Anterior cingulate cortex (tissue), 58 donors: ENCODE measurements around the gene TEKT1.
A peak's percentile ranks its signal among the peaks of the same experiment; 100 is the strongest.
"Not testable (repeated sequence)": the region's sequence is repeated elsewhere in the genome, so short reads cannot be mapped to it uniquely, and the experiment has no call there.

ENCODE experiments used
- DNase-seq, 58 donors: peaks; one replicate each; lab custom pipeline; 2025; lab: John Stamatoyannopoulos, UW

TEKT1 gene

GRCh38 chr17:6818938-6819337 is 12.6 kb downstream of the TEKT1 start:
- DNase-seq: no peak

GRCh38 chr17:6816368-6816767 is 15.2 kb downstream of the TEKT1 start:
- not testable (repeated sequence) for DNase-seq

- no peak for DNase-seq
Measured at GRCh38 chr17:6815775-6816174, 15.8 kb downstream of the TEKT1 start.

GRCh38 chr17:6812295-6812694 is 19.2 kb downstream of the TEKT1 start:
- DNase-seq: no peak

- no peak for DNase-seq
Measured at GRCh38 chr17:6811510-6811909, 20.0 kb downstream of the TEKT1 start.

- no peak for DNase-seq
Measured at GRCh38 chr17:6800422-6801027, 31.0 kb downstream of the TEKT1 start.

GRCh38 chr17:6799738-6800137 is 31.8 kb downstream of the TEKT1 start:
- DNase-seq: no peak

- DNase-seq: no peak
Measured at GRCh38 chr17:6797718-6798351, 33.7 kb downstream of the TEKT1 start.

- no peak for DNase-seq
Measured at GRCh38 chr17:6796887-6797490, 34.5 kb downstream of the TEKT1 start.

GRCh38 chr17:6796017-6796886 is 35.3 kb downstream of the TEKT1 start:
- DNase-seq: no peak

GRCh38 chr17:6793748-6794493 is 37.6 kb downstream of the TEKT1 start:
- no peak for DNase-seq

- DNase-seq: no peak
Measured at GRCh38 chr17:6789146-6789545, 42.4 kb downstream of the TEKT1 start.

GRCh38 chr17:6787081-6787693 is 44.3 kb downstream of the TEKT1 start:
- no peak for DNase-seq

- peak in 1 of 58 donors; percentile 7 for DNase-seq
Measured at GRCh38 chr17:6786618-6787017, 44.9 kb downstream of the TEKT1 start.

GRCh38 chr17:6782244-6782643 is 49.3 kb downstream of the TEKT1 start:
- no peak for DNase-seq

GRCh38 chr17:6780886-6781285 is 50.6 kb downstream of the TEKT1 start:
- DNase-seq: no peak

GRCh38 chr17:6780001-6780400 is 51.5 kb downstream of the TEKT1 start:
- no peak for DNase-seq

- no peak for DNase-seq
Measured at GRCh38 chr17:6779411-6779810, 52.1 kb downstream of the TEKT1 start.

GRCh38 chr17:6775871-6776405 is 55.6 kb downstream of the TEKT1 start, which contains the start of gene FBXO39:
FBXO39 (plus strand) TSS chr17:6776215; CDS start chr17:6779869, 3,654 bp downstream.
- DNase-seq: no peak

- not testable (repeated sequence) for DNase-seq
Measured at GRCh38 chr17:6774906-6775305, 56.6 kb downstream of the TEKT1 start.
